ENCODE data around the gene LRCOL1. TPM values are rescaled to one million over a fixed set of nuclear protein-coding genes. Genes with fewer than 3 reads are reported as not detected.

The LRCOL1 gene
- total and polyA plus RNA-seq, 2 of the 13 experiments (the other 11 are each of a cell fraction or from before 2014, with no cell fraction given): not detected

DNA sequence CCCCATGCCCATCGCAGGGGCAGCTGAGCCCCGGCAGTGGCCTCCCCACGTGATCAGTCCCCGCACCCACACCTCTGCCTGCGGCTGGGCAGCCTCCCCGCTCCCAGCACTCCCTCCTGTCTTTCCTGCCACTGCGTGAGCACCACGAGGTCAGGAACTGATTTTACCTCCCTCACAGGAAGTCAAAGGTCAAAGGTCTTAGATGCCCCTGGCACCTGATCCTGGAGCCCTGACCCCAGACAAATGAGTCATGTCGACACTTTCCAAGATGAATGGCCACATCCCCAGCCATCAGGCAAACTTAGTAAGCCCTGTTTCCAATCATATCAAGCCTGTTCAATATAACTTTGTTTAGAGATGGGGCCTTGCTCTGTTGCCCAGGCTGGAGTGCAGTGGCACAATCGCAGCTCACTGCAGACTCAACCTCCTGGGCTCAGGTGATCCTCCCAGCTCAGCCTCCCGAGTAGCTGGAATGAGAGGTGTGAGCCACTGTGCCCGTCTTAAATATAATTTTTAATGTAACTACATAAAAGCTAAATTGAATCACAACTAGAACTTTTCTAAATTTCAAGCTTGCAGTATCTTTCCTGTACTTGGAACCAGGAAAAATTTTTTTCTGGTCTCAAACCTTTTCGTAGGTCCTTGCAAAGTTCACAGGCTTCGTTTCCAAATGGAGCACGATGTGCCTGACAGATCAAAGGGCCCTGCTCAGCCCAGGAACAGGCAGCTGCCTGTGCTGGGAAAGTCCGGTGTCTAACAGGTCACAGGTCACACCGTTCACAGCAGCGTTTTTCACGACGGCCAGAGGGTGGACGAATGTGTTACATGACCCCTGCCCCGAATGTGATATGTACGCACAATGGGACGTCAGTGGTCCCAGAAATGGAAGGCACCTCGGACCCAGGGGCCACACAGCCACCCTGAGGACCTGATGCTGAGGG is 1.9 kb downstream of the LRCOL1 start (continued):
- TF ChIP-seq, protein P1, sequence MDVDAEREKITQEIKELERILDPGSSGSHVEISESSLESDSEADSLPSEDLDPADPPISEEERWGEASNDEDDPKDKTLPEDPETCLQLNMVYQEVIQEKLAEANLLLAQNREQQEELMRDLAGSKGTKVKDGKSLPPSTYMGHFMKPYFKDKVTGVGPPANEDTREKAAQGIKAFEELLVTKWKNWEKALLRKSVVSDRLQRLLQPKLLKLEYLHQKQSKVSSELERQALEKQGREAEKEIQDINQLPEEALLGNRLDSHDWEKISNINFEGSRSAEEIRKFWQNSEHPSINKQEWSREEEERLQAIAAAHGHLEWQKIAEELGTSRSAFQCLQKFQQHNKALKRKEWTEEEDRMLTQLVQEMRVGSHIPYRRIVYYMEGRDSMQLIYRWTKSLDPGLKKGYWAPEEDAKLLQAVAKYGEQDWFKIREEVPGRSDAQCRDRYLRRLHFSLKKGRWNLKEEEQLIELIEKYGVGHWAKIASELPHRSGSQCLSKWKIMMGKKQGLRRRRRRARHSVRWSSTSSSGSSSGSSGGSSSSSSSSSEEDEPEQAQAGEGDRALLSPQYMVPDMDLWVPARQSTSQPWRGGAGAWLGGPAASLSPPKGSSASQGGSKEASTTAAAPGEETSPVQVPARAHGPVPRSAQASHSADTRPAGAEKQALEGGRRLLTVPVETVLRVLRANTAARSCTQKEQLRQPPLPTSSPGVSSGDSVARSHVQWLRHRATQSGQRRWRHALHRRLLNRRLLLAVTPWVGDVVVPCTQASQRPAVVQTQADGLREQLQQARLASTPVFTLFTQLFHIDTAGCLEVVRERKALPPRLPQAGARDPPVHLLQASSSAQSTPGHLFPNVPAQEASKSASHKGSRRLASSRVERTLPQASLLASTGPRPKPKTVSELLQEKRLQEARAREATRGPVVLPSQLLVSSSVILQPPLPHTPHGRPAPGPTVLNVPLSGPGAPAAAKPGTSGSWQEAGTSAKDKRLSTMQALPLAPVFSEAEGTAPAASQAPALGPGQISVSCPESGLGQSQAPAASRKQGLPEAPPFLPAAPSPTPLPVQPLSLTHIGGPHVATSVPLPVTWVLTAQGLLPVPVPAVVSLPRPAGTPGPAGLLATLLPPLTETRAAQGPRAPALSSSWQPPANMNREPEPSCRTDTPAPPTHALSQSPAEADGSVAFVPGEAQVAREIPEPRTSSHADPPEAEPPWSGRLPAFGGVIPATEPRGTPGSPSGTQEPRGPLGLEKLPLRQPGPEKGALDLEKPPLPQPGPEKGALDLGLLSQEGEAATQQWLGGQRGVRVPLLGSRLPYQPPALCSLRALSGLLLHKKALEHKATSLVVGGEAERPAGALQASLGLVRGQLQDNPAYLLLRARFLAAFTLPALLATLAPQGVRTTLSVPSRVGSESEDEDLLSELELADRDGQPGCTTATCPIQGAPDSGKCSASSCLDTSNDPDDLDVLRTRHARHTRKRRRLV (CRISPR knock-in tag; IDR thresholded peaks at IDR 0.05): no peak
- TF ChIP-seq TRAFD1 (CRISPR knock-in tag; IDR thresholded peaks at IDR 0.05; ENCODE audit: borderline replicate concordance) (no peak), SUZ12 (IDR thresholded peaks at IDR 0.05; ENCODE audit: low read depth, low read length) (no peak), MBNL3 (CRISPR knock-in tag; conservative IDR thresholded peaks at IDR 0.05) (no peak), ZNF333 (CRISPR knock-in tag; IDR thresholded peaks at IDR 0.05; ENCODE audit: borderline replicate concordance) (peak; percentile 77; the same call in 1 of the 2 replicates), ZNF781 (CRISPR knock-in tag; IDR thresholded peaks at IDR 0.05; ENCODE audit: borderline replicate concordance, not compliant biosample characterization) (peak; percentile 60), TEF (CRISPR knock-in tag; IDR thresholded peaks at IDR 0.05) (no peak), TBP (CRISPR knock-in tag; IDR thresholded peaks at IDR 0.05) (no peak), ZNF362 (CRISPR knock-in tag; IDR thresholded peaks at IDR 0.05; ENCODE audit: borderline replicate concordance) (peak; percentile 57; the same call in 1 of the 2 replicates), RELA (CRISPR knock-in tag; IDR thresholded peaks at IDR 0.05) (no peak), ZNF737 (CRISPR knock-in tag; IDR thresholded peaks at IDR 0.05; ENCODE audit: borderline replicate concordance) (0 out of 2 replicates have a peak, but pooled peaks have one; percentile 36)
- TF ChIP-seq, protein P2, sequence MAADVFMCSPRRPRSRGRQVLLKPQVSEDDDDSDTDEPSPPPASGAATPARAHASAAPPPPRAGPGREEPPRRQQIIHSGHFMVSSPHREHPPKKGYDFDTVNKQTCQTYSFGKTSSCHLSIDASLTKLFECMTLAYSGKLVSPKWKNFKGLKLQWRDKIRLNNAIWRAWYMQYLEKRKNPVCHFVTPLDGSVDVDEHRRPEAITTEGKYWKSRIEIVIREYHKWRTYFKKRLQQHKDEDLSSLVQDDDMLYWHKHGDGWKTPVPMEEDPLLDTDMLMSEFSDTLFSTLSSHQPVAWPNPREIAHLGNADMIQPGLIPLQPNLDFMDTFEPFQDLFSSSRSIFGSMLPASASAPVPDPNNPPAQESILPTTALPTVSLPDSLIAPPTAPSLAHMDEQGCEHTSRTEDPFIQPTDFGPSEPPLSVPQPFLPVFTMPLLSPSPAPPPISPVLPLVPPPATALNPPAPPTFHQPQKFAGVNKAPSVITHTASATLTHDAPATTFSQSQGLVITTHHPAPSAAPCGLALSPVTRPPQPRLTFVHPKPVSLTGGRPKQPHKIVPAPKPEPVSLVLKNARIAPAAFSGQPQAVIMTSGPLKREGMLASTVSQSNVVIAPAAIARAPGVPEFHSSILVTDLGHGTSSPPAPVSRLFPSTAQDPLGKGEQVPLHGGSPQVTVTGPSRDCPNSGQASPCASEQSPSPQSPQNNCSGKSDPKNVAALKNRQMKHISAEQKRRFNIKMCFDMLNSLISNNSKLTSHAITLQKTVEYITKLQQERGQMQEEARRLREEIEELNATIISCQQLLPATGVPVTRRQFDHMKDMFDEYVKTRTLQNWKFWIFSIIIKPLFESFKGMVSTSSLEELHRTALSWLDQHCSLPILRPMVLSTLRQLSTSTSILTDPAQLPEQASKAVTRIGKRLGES (CRISPR knock-in tag; IDR thresholded peaks at IDR 0.05; ENCODE audit: borderline replicate concordance): no peak
- TF ChIP-seq, protein P3, sequence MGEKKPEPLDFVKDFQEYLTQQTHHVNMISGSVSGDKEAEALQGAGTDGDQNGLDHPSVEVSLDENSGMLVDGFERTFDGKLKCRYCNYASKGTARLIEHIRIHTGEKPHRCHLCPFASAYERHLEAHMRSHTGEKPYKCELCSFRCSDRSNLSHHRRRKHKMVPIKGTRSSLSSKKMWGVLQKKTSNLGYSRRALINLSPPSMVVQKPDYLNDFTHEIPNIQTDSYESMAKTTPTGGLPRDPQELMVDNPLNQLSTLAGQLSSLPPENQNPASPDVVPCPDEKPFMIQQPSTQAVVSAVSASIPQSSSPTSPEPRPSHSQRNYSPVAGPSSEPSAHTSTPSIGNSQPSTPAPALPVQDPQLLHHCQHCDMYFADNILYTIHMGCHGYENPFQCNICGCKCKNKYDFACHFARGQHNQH (CRISPR knock-in tag; IDR thresholded peaks at IDR 0.05): peak; percentile 43; the same call in 1 of the 2 replicates

Data from HepG2 (cell line).